SK-N-SH (cell line): Measurements from ENCODE around the gene APOE. TPM values are rescaled to one million over a fixed set of nuclear protein-coding genes. Genes with fewer than 3 reads are reported as not detected.

Experiments
- CTCF ChIA-PET: fragments of 300-600, 350-600 bp; formaldehyde crosslinking; extraction: SDS; loops from one replicate; lab custom pipeline; 2021; lab: Yijun Ruan, JAX
- POLR2A ChIA-PET: fragments of 350-600 bp; sonication (Branson Sonifier 250); formaldehyde crosslinking; extraction: SDS; loops from one replicate; lab custom pipeline; 2020; ENCODE audit warnings: antibody characterized with exemption, inconsistent platforms; lab: Yijun Ruan, JAX
- DNase-seq: peaks from one replicate; pipeline ENCODE4 v3.0.0; 2012
- H2AFZ ChIP-seq: fragments of 200-600 bp; sonication (generic); 2 replicates; pipeline ENCODE4 v1.8.1; 2016; ENCODE audit warnings: antibody characterized with exemption, mild to moderate bottlenecking, low read depth
- H3F3A ChIP-seq: fragments of 200-600 bp; sonication (generic); replicated peaks from 2 replicates; pipeline ENCODE3; 2016; ENCODE audit warnings: antibody characterized with exemption, mild to moderate bottlenecking; ENCODE audit not compliant: insufficient read depth
- H3K27ac ChIP-seq, 2 experiments: fragments of 200-500 bp in 1 of 2; fragments of 200-600 bp in 1 of 2; sonication (Bioruptor generic) in 1 of 2; sonication (generic), shearing (Covaris generic) in 1 of 2; 2 replicates each; pipeline versions ENCODE4 v1.5.1 to v1.6.1; 2014 to 2016; ENCODE audit warnings: low read depth in 2 of 2, inconsistent platforms in 1 of 2, low read length in 1 of 2, mild to moderate bottlenecking in 1 of 2, mixed read lengths in 1 of 2
- H3K27me3 ChIP-seq: fragments of 200-600 bp; sonication (generic), shearing (Covaris generic); 2 replicates; pipeline ENCODE4 v1.6.1; 2016; ENCODE audit warnings: mixed run types; ENCODE audit not compliant: insufficient read depth
- H3K36me3 ChIP-seq, 2 experiments: fragments of 200-500 bp in 1 of 2; fragments of 200-600 bp in 1 of 2; sonication (Bioruptor generic) in 1 of 2; sonication (generic) in 1 of 2; replicated peaks in 1 of 2; 2 replicates each; pipeline versions ENCODE3 to v1.5.1; 2014 to 2016; ENCODE audit warnings: low read length in 1 of 2, mild to moderate bottlenecking in 1 of 2; ENCODE audit not compliant: insufficient read depth in 2 of 2, control insufficient read depth in 1 of 2
- H3K4me1 ChIP-seq, 2 experiments: fragments of 200-500 bp in 1 of 2; fragments of 200-600 bp in 1 of 2; sonication (Bioruptor generic) in 1 of 2; sonication (generic), shearing (Covaris generic) in 1 of 2; 2 replicates each; pipeline versions ENCODE4 v1.5.1 to v1.6.1; 2014 to 2016; ENCODE audit warnings: low read depth in 1 of 2, low read length in 1 of 2, mixed run types in 1 of 2; ENCODE audit not compliant: insufficient read depth in 2 of 2, control insufficient read depth in 1 of 2
- H3K4me2 ChIP-seq: fragments of 200-600 bp; sonication (generic), shearing (Covaris generic); 2 replicates; pipeline ENCODE4 v1.6.1; 2017; ENCODE audit warnings: mixed run types
- H3K4me3 ChIP-seq, 2 experiments: fragments of 200-500 bp in 1 of 2; fragments of 200-600 bp in 1 of 2; sonication (Bioruptor generic) in 1 of 2; sonication (generic), shearing (Covaris generic) in 1 of 2; 2 replicates each; pipeline versions ENCODE4 v1.5.1 to v1.8.1; 2014 to 2016; ENCODE audit warnings: low read depth in 2 of 2, inconsistent platforms in 1 of 2, low read length in 1 of 2, mild to moderate bottlenecking in 1 of 2, mixed read lengths in 1 of 2, moderate library complexity in 1 of 2
- H3K79me2 ChIP-seq: fragments of 200-600 bp; sonication (generic); 2 replicates; pipeline ENCODE4 v1.8.1; 2017; ENCODE audit warnings: mild to moderate bottlenecking; ENCODE audit not compliant: insufficient read depth
- H3K9ac ChIP-seq: fragments of 200-600 bp; sonication (generic); 2 replicates; pipeline ENCODE4 v1.6.1; 2017; ENCODE audit warnings: mixed run types
- H3K9me2 ChIP-seq: fragments of 200-600 bp; sonication (generic); 2 replicates; pipeline ENCODE4 v1.6.1; 2017; ENCODE audit warnings: mixed run types
- H3K9me3 ChIP-seq: fragments of 200-600 bp; sonication (generic); 2 replicates; pipeline ENCODE4 v1.6.1; 2017; ENCODE audit warnings: mixed run types, mild to moderate bottlenecking, moderate library complexity
- H4K20me1 ChIP-seq: fragments of 200-600 bp; sonication (generic); 2 replicates; pipeline ENCODE4 v1.6.1; 2017; ENCODE audit warnings: mild to moderate bottlenecking, mixed run types; ENCODE audit not compliant: insufficient read depth
- CTCF ChIP-seq: fragments of 200-600 bp; sonication (generic); IDR thresholded peaks from 2 replicates; pipeline ENCODE4 v1.6.1; 2017; ENCODE audit warnings: antibody characterized with exemption, mild to moderate bottlenecking, moderate library complexity
- EP300 ChIP-seq, 2 experiments: IDR thresholded peaks; 2 replicates each; pipeline versions ENCODE4 v1.4.0 to v1.6.1; 2012; ENCODE audit warnings: borderline replicate concordance in 1 of 2, low read depth in 1 of 2, low read length in 1 of 2
- EZH2phosphoT487 ChIP-seq: fragments of 200-600 bp; sonication (generic); IDR thresholded peaks from 2 replicates; pipeline ENCODE4 v1.6.1; 2017; ENCODE audit warnings: low read depth, mixed run types, mild to moderate bottlenecking, antibody characterized with exemption, moderate library complexity, borderline replicate concordance
- MEF2A ChIP-seq: IDR thresholded peaks from 2 replicates; pipeline ENCODE4 v1.4.0; 2012; ENCODE audit warnings: low read depth, borderline replicate concordance
- MXI1 ChIP-seq: IDR thresholded peaks from 2 replicates; pipeline ENCODE4 v1.6.1; 2012; ENCODE audit warnings: mild to moderate bottlenecking, low read depth, low read length, improper control_type of control experiment
- TAF1 ChIP-seq: IDR thresholded peaks from 2 replicates; pipeline ENCODE4 v1.6.1; 2012; ENCODE audit warnings: low read depth, mild to moderate bottlenecking, low read length, moderate library complexity, borderline replicate concordance
- TCF12 ChIP-seq: IDR thresholded peaks from 2 replicates; pipeline ENCODE4 v1.4.0; 2012
- TEAD4 ChIP-seq: IDR thresholded peaks from 2 replicates; pipeline ENCODE4 v1.4.0; 2012; ENCODE audit warnings: mild to moderate bottlenecking, borderline replicate concordance; ENCODE audit not compliant: insufficient read depth
- WGBS: methylation state at CpG from one replicate; pipeline ENCODE4 v1.1.6; 2017; ENCODE audit warnings: low lambda C conversion rate; 5-methylcytosine and 5-hydroxymethylcytosine counted together
- polyA plus RNA-seq, 3 experiments: library from polyadenylated mRNA; depleted of rRNA; stranded (reverse); fragments of >200 nt; gene quantifications; 2 replicates each; pipeline ENCODE4 v1.2.3, GENCODE V29; 2012

The APOE gene
- polyA plus RNA-seq, 1 of the 3 experiments (the other 2 are of a cell fraction), result 56.0 TPM

- Histone ChIP-seq H3K4me2 (no peak overlapping the region), H3K9me3 (no peaks in the 10 kb centered on the region), H3K9me2 (no peaks in the 10 kb centered on the region), H3K27ac (no peak overlapping the region), H3F3A (peaks cover 3% of the 10 kb centered on the region), H3K27me3 (no peaks in the 10 kb centered on the region), H2AFZ (no peak overlapping the region), H3K9ac (no peak overlapping the region), H3K4me3 (no peak overlapping the region), H3K79me2 (peaks cover 56% of the 10 kb centered on the region), H3K36me3 (peaks cover 30 to 49% of the 10 kb centered on the region in 2 experiments), H3K4me1 (peaks cover 5 to 17% of the 10 kb centered on the region in 2 experiments; a peak in 2 of 4 replicates), H4K20me1 (no peaks in the 10 kb centered on the region)
- TF ChIP-seq EZH2phosphoT487, result no peak
- no peak for TF ChIP-seq CTCF
- TF ChIP-seq EP300 (IDR thresholded peaks at IDR 0.05; ENCODE audit: borderline replicate concordance in 1 of 2, low read depth in 1 of 2, low read length in 1 of 2), result no peak
- TF ChIP-seq MEF2A, result no peak
- TF ChIP-seq TCF12, result no peak
- no peak for TF ChIP-seq TAF1
- TF ChIP-seq MXI1, result no peak
- 73% methylated on average over 9 of the region's 9 CpGs for WGBS
- ChIA-PET CTCF (interaction anchor here (1.0 to 1.4 kb wide), 2 partner anchors 9 to 57 kb away, joined by 5 to 10 read pairs; no protein-coding TSS in a partner anchor), POLR2A (no interaction called here)
- DNase-seq, result no peak
Measured at GRCh38 chr19:44894946-44895345, 10.7 kb upstream of the APOE start.

GRCh38 chr19:44897835-44898234 is 7.8 kb upstream of the APOE start:
- peaks cover 37% of the 10 kb centered on the region; the same call in 1 of the 2 replicates for H3K79me2 ChIP-seq
- no peak for TF ChIP-seq TEAD4
- TF ChIP-seq, all 33 proteins: peak for 0
- Histone ChIP-seq H3K4me2 (no peak overlapping the region), H3K9ac (no peak overlapping the region), H3K27ac (no peak overlapping the region), H3K4me3 (no peak overlapping the region), H3K9me2 (no peaks in the 10 kb centered on the region), H4K20me1 (no peaks in the 10 kb centered on the region), H3K27me3 (no peaks in the 10 kb centered on the region), H3K36me3 (peaks cover 38 to 48% of the 10 kb centered on the region in 2 experiments), H3K9me3 (no peaks in the 10 kb centered on the region), H3F3A (no peaks in the 10 kb centered on the region), H2AFZ (no peak overlapping the region), H3K4me1 (peaks cover 0 to 2% of the 10 kb centered on the region in 2 experiments; a peak in 1 of 4 replicates)
- 93% methylated on average over 3 of the region's 8 CpGs for WGBS
- ChIA-PET CTCF (no interaction called here), POLR2A (no interaction called here)
- DNase-seq, result no peak
